Natural killer cell treated with Interleukin-12 subunit alpha and Interleukin-12 subunit beta and Interleukin-15 and Interleukin-18, amount 100 ng/mL, for 72 hours (primary cell): ENCODE data around the gene ALDOC. TPM values are rescaled to one million over a fixed set of nuclear protein-coding genes. Genes with fewer than 3 reads are reported as not detected.

Experiments
- ATAC-seq, 2 donors: fragments of 150-1000 bp; cut with Tn5 transposase in 1 of 2; sonication (Bioruptor Pico), chemical (Tn5 transposase) in 1 of 2; 2 replicates each; pipeline ENCODE4 v1.10.0; 2021
- DNase-seq: peaks from one replicate; pipeline ENCODE4 v3.0.0; 2022; ENCODE audit warnings: low spot score
- H3K27ac Mint-ChIP-seq, 2 donors: 1 replicate in 1 of 2; 2 replicates in 1 of 2; pipeline ENCODE4 v1.8.0; 2022; ENCODE audit warnings: mixed read lengths in 2 of 2, mild to moderate bottlenecking in 1 of 2, moderate library complexity in 1 of 2
- H3K27me3 Mint-ChIP-seq, 2 donors: 1 replicate in 1 of 2; 2 replicates in 1 of 2; pipeline ENCODE4 v1.8.0; 2022; ENCODE audit warnings: mixed read lengths in 2 of 2
- H3K36me3 Mint-ChIP-seq: one replicate; pipeline ENCODE4 v1.8.0; 2022; ENCODE audit warnings: mixed read lengths
- H3K4me1 Mint-ChIP-seq, 2 donors: 1 replicate in 1 of 2; 2 replicates in 1 of 2; pipeline ENCODE4 v1.8.0; 2022; ENCODE audit warnings: low read depth in 2 of 2, mixed read lengths in 2 of 2, mild to moderate bottlenecking in 1 of 2
- H3K4me3 Mint-ChIP-seq: one replicate; pipeline ENCODE4 v1.8.0; 2022; ENCODE audit warnings: mixed read lengths
- H3K9me3 Mint-ChIP-seq: 2 replicates; pipeline ENCODE4 v1.8.0; 2022; ENCODE audit warnings: mixed read lengths
- total RNA-seq, 2 donors: library from RNA; stranded (reverse); gene quantifications; one replicate each; pipeline ENCODE4 v1.2.3, GENCODE V29; 2022

Gene ALDOC
- total RNA-seq, 2 donors from 2014 or later = 36.8 to 164 TPM

DNA sequence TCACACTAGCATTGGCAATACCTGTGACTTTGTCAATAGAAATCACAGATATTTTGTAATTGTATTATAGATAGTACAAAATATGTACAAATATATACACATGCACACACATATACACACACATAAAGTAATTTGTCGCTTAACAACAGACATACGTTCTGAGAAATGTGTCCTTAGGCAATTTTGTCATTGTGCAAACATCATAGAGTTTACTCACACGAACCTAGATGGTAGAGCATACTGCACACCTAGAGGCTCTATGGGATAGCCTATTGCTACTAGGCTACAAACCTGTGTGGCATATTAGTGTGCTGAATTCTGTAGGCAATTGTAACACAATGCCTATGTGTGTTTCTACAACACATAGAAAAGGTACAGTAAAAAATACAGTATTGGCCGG is 35.3 kb downstream of the ALDOC start:
- H3K4me3 Mint-ChIP-seq = no peak overlapping the region
- no peaks in the 10 kb centered on the region for H3K36me3 Mint-ChIP-seq
- H3K27ac Mint-ChIP-seq = no peak overlapping the region
- peaks cover 0 to 5% of the 10 kb centered on the region in 2 donors for H3K4me1 Mint-ChIP-seq
- H3K27me3 Mint-ChIP-seq = no peaks in the 10 kb centered on the region
- H3K9me3 Mint-ChIP-seq = no peaks in the 10 kb centered on the region
- DNase-seq (no peak), ATAC-seq (no peak)

DNA sequence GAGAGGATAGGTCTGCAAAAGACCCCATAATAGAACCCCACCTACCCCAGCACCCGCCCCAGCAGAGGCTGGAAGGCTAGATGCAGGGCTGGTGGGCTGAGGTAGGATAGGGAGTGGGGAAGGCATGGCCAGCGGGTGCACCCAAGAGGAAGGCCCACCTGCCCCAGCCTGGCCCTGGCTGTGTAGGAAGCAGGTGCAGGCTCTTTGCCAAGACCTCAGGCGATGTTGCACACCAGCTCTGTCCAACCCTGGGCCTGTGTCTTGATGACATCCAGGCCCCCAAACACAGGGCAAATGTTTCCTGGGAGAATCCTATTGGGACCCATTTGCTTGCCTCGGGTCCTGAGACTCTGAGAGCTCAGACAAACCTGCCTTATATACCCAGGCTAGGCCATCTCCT is 36.5 kb downstream of the ALDOC start:
- H3K4me3 Mint-ChIP-seq = no peak overlapping the region
- H3K36me3 Mint-ChIP-seq = no peaks in the 10 kb centered on the region
- peaks cover 0 to 5% of the 10 kb centered on the region in 2 donors for H3K4me1 Mint-ChIP-seq
- no peak for ATAC-seq
- H3K27ac Mint-ChIP-seq = no peak overlapping the region
- no peaks in the 10 kb centered on the region for H3K27me3 Mint-ChIP-seq
- DNase-seq = no peak
- no peaks in the 10 kb centered on the region for H3K9me3 Mint-ChIP-seq

DNA sequence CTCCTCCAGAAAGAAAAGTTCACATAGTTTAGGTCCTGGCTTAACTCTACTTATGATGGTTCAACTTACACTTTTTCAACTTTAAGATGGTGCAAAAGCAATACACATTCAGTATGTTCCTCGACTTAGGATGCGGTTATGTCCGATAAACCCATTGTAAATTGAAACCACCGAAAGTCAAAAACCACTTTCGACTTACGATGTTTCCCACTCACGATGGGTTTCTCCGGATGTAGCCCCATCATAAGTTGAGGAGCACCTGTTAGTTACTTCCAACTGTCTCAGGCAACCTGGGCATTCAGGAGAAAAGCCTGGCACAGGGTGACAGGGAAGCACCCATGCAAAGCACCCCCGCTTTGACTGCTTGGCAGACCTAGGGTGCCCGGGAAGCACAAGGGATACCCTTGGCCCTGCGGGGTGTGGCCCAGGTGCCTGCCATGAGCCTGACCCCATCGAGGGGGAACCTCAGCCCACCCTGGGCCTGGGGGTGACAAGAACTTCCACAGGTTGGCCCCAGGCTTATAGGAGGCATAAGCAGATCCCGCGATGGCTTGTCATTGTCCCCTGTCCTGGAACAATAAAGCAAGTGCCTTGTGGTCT is 38.3 kb downstream of the ALDOC start:
- no peaks in the 10 kb centered on the region for H3K4me1 Mint-ChIP-seq
- H3K27ac Mint-ChIP-seq = peak overlapping the region in 1 of 2 donors; percentile 39
- no peak for ATAC-seq
- no peaks in the 10 kb centered on the region for H3K36me3 Mint-ChIP-seq
- no peak overlapping the region for H3K4me3 Mint-ChIP-seq
- no peaks in the 10 kb centered on the region for H3K9me3 Mint-ChIP-seq
- no peaks in the 10 kb centered on the region for H3K27me3 Mint-ChIP-seq
- no peak for DNase-seq

DNA sequence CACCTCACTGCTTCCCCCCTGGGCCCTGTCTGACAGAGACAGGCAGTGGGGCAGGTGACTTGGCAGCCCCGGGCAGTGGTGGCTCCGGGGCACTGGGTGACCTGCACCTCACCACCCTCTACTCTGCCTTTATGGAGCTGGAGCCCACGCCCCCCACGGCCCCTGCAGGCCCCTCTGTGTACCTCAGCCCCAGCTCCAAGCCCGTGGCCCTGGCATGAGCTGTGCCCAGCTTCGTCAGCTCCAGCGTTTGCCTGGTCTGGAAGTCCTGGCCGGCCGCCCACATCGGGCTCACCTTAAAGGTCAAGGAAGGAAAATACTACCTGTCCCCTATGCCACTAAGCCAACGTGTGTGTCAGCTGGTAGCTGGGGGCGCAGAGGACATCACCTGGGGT is 39.5 kb downstream of the ALDOC start:
- DNase-seq (no peak), ATAC-seq (no peak)
- Mint-ChIP-seq H3K27me3 (no peaks in the 10 kb centered on the region), H3K36me3 (no peaks in the 10 kb centered on the region), H3K4me3 (no peak overlapping the region), H3K9me3 (no peaks in the 10 kb centered on the region), H3K4me1 (no peaks in the 10 kb centered on the region), H3K27ac (no peak overlapping the region)

DNA sequence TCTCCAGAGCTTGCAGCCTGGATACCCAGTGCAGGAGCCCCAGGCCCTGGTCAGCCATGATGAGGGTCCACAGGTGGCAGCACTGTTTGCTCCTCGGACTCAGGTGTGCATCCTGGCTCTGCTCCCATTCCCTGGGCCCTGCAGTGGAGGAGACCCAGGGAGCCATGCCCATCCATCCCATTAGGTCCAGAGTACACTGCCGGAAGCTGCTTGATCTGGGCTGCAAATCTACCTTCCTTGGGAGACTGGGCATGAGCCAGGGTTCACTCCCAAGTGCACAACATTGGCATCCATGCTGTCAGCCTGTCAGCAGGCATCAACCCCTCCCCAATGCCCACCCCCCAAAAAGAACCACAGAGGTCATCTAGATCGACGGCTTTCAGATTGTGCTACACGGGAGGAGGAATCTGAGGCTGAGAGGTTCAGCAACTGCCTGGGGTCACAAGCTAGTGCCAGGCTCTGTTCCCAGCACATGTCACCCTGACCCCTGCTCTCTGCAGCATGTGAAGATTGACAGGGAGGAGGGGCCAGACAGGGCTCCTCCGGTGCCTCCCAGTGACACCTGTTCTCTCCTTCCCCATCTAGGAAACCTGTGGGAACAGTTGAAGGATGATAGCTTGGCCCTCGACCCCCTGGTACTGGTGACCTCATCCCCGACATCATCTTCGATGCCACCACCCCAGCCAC is 40.0 kb downstream of the ALDOC start:
- no peak overlapping the region for H3K4me3 Mint-ChIP-seq
- H3K27ac Mint-ChIP-seq = no peak overlapping the region
- H3K36me3 Mint-ChIP-seq = no peaks in the 10 kb centered on the region
- DNase-seq (no peak), ATAC-seq (no peak)
- no peaks in the 10 kb centered on the region for H3K27me3 Mint-ChIP-seq
- no peaks in the 10 kb centered on the region for H3K9me3 Mint-ChIP-seq
- H3K4me1 Mint-ChIP-seq = no peaks in the 10 kb centered on the region

DNA sequence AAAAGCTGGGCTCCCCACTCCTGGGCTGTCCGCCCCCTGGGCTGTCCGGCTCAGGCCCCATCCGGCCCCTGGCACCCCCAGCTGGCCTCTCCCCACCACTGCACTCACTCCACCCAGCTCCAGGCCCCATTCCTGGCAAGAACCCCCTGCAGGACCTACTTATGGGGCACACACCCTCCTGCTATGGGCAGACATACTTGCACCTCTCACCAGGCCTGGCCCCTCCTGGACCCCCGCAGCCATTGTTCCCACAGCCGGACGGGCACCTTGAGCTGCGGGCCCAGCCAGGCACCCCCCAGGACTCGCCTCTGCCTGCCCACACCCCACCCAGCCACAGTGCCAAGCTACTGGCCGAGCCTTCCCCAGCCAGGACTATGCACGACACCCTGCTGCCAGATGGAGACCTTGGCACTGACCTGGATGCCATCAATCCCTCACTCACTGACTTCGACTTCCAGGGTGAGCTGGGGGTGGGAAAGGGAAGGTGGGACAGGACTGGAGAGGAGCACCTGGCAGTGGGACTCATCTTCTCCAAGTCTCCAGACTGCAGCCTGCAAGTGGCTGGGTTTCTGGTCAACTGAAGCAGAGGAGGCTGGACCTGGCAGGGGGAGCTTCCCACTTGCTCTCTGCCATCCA is 41.8 kb downstream of the ALDOC start:
- H3K9me3 Mint-ChIP-seq = no peaks in the 10 kb centered on the region
- H3K4me1 Mint-ChIP-seq = no peaks in the 10 kb centered on the region
- no peak for ATAC-seq
- no peaks in the 10 kb centered on the region for H3K27me3 Mint-ChIP-seq
- no peak overlapping the region for H3K27ac Mint-ChIP-seq
- no peaks in the 10 kb centered on the region for H3K36me3 Mint-ChIP-seq
- H3K4me3 Mint-ChIP-seq = no peak overlapping the region
- DNase-seq = no peak

DNA sequence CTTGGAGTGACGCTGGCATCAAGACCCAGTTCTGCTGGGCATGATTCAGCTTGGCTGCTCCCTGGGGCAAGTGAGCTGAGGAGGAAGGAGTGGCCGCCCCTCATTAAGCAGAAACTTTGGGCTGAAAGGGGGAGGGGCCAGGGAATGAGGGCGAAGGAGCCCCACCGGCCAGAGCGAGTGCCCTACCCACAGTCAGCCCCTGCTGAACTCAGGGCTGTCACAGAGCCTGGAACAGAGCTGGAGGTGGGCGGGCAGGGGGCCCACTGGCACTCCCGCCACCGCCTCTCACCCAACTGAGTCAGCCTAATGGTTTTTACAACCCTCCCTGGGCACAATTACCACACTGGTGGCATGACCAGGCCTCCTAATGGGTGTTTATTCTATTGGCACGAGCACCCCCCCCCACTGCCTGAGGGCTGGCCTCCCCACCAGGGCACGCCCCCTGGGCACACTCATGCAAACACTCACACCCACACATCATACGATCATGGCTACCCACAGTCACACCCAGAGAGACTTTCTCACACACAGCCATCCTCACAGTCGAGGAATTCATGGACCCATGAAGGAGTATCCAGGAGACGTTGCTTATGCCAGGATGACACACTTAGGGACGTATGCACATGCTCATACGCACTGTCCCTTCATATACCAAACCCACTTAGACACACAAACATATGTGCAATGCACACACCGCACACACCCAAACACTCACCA is 43.4 kb downstream of the ALDOC start:
- no peak for DNase-seq
- Mint-ChIP-seq H3K4me1 (no peaks in the 10 kb centered on the region), H3K36me3 (no peaks in the 10 kb centered on the region), H3K4me3 (no peak overlapping the region), H3K27ac (no peak overlapping the region), H3K27me3 (no peaks in the 10 kb centered on the region), H3K9me3 (no peaks in the 10 kb centered on the region)
- ATAC-seq = no peak

DNA sequence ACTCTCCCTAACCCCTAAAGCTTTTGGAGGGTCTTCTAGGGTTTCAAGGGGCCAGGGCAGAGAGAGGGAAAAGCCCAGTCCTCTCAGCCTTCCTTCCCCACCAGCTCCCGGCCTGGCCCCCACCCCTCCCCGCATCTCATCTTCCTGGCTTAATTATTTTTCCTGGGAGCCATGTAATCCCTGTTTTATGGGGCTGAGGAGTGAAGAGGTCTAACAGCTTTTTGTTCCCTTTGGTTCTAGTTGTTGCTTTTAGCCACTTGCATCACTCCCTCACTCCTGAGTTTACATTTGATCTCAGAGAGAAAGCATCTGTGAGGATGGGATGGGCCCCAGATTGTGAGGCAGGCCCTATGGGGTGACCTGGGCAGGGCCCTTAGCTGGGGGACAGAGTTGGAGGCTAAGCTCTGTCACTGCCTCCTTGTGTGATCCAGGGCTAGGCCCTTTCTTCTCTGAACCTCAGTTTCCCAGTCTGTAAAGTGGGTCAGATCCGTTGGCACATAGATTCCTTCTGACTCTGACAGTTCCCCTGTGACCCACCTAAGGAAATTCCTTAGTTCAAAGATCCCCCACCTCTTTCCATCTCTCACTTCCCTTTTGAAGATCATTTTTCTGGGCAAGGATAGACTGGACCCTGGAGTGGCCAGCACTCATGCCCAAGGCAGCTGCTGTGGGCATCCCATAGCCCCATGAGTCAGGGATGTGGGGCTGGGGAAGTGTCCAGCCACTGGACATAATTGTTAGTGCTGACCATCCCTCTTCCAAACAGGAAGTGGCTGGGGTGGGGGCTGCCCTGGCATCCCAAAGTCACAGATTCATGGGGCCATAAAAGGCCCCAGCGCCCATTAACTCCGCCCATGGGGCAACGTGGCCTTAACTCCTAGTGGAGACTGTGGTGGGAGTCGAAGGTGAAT is 44.4 kb downstream of the ALDOC start:
- Mint-ChIP-seq H3K4me1 (no peaks in the 10 kb centered on the region), H3K27me3 (no peaks in the 10 kb centered on the region), H3K4me3 (no peak overlapping the region), H3K27ac (no peak overlapping the region), H3K36me3 (no peaks in the 10 kb centered on the region), H3K9me3 (no peaks in the 10 kb centered on the region)
- DNase-seq (no peak), ATAC-seq (no peak)

DNA sequence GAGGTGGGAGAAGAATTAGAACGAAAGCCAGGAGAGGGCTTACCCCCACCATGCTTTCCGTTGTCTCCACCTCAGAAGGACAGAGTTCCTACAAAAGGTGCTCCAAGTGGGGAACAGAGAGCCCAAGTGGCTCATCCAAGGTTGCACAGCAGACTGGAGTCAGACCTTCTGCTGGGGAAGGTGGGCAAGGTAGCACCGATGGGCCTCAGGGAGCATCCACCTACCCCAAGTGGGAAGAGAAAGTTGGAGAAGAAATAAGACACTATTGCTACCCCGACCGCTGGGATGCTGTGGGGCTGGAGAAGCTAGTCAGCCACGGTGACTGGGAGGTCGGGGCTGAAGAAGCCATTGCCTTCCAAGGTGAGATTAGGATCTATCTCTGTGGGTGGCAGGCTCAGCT is 45.8 kb downstream of the ALDOC start:
- ATAC-seq = no peak
- no peak overlapping the region for H3K27ac Mint-ChIP-seq
- no peaks in the 10 kb centered on the region for H3K4me1 Mint-ChIP-seq
- no peaks in the 10 kb centered on the region for H3K36me3 Mint-ChIP-seq
- no peaks in the 10 kb centered on the region for H3K27me3 Mint-ChIP-seq
- DNase-seq = no peak
- no peak overlapping the region for H3K4me3 Mint-ChIP-seq
- no peaks in the 10 kb centered on the region for H3K9me3 Mint-ChIP-seq

DNA sequence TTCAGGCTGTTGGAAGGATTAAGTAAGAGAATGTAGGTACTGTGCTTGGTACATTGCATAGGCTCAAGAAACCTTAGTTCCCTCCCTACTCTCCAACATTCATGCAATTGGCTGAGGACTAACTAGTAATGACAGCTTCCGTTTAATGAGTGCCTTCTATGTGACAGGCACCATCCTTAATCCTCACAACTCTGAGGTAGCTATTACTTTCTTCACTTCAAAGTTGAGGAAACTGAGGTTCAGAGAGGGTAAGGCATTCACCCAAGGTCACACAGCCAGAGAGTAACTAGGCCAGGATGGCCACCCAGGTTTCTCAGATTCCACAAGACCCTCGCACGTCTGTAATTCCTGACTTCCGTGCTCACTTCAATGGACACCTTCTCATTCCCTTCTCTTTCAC is 46.4 kb downstream of the ALDOC start:
- Mint-ChIP-seq H3K9me3 (no peaks in the 10 kb centered on the region), H3K27ac (no peak overlapping the region), H3K4me1 (no peaks in the 10 kb centered on the region), H3K36me3 (no peaks in the 10 kb centered on the region), H3K27me3 (no peaks in the 10 kb centered on the region), H3K4me3 (no peak overlapping the region)
- DNase-seq (no peak), ATAC-seq (no peak)

DNA sequence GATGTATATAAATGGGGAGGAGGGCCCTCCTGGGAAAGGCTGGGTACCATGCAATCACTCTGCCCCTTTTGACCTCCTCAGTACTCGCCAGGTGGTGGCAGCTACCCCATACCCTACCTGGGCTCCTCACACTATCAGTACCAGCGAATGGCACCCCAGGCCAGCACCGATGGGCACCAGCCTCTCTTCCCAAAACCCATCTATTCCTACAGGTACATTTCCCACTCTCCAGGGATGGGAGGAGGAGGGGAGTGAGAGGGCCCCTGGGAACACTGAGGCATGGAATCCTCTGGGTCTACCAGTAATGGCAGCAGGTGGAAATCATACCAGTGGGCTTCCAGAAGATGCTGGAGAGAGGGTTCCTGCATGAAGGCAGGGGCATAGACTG is 47.7 kb downstream of the ALDOC start:
- Mint-ChIP-seq H3K27ac (no peak overlapping the region), H3K27me3 (no peaks in the 10 kb centered on the region), H3K4me1 (no peaks in the 10 kb centered on the region), H3K9me3 (no peaks in the 10 kb centered on the region), H3K36me3 (no peaks in the 10 kb centered on the region), H3K4me3 (no peak overlapping the region)
- ATAC-seq (no peak), DNase-seq (no peak)

DNA sequence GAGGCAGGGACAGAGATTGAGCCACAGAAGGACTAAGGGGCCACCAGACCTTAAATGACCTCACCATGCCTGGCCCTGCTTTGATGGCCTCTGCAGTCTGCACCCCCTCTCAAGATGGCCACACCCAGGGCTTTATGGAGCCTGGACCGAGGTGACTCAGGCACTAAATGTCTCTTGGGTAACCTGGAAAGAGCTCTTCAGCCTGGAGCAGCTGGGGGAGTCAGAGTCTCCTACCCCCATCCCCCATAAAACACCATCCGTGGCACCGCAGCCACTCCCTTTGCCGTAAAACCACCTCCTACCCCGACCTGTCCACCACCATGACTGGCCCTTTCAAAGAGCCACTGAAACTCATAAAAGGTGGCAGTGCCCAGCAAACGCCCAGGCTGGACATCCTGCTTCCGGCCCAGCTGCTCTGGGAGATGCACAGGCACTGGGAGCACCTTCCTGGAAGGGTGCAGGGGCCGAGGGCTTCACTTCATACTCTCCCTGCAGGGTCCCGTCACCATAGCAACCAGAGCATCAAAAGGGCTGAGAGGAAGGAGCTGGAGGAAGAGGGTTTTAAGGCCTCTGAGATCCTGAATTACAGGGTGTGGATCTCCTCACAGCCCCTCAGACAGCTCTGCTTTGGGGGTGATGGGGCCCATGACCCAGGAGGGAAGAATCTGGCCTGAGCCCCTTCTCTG is 48.2 kb downstream of the ALDOC start:
- H3K27ac Mint-ChIP-seq = no peak overlapping the region
- H3K36me3 Mint-ChIP-seq = no peaks in the 10 kb centered on the region
- no peak overlapping the region for H3K4me3 Mint-ChIP-seq
- H3K4me1 Mint-ChIP-seq = no peaks in the 10 kb centered on the region
- no peak for ATAC-seq
- no peaks in the 10 kb centered on the region for H3K9me3 Mint-ChIP-seq
- no peak for DNase-seq
- H3K27me3 Mint-ChIP-seq = no peaks in the 10 kb centered on the region

DNA sequence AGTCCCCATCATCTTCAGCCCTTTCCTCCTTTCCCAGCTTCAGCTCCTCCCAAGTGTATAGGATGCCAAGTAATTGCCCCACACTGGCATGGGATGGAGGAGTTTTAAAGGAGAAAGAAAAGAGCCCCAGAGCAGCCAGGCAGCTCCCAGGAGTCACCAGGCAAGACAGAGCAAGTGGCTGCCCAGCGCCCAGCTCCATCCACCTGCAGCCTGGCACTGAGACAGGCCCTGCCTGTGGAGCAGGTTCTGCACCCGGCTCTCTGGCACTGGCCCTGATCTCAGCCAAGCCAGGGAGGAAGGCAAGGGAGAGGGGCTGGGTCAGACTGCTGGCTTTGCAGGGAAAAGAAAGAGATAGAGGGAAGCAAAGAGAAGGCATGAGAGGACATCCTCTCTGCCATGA is 48.8 kb downstream of the ALDOC start:
- Mint-ChIP-seq H3K4me3 (no peak overlapping the region), H3K27ac (no peak overlapping the region)

More for the DNA sequence above, 48.8 kb downstream of the ALDOC start:
- DNase-seq (no peak), ATAC-seq (no peak)
- H3K9me3 Mint-ChIP-seq = no peaks in the 10 kb centered on the region
- H3K27me3 Mint-ChIP-seq = no peaks in the 10 kb centered on the region
- H3K36me3 Mint-ChIP-seq = no peaks in the 10 kb centered on the region
- no peaks in the 10 kb centered on the region for H3K4me1 Mint-ChIP-seq
